NOMO-1 treated with DMSO at 0.1 percent for 48 hours (cell line): Measurements from ENCODE around the gene MPV17.
"Not testable (repeated sequence)": the region's sequence is repeated elsewhere in the genome, so short reads cannot be mapped to it uniquely, and the experiment has no call there.

ENCODE experiments used
- DNase-seq: peaks from one replicate; lab custom pipeline; 2025; ENCODE audit not compliant: unreplicated experiment; lab: John Stamatoyannopoulos, UW

MPV17 gene

GRCh38 chr2:27300606-27301005 is 22.3 kb downstream of the MPV17 start:
- DNase-seq, result not testable (repeated sequence)

- DNase-seq, result no peak
Measured at GRCh38 chr2:27298391-27299080, 24.4 kb downstream of the MPV17 start.

- no peak for DNase-seq
Measured at GRCh38 chr2:27297195-27297594, 25.7 kb downstream of the MPV17 start.

- DNase-seq, result peak; percentile 31
Measured at GRCh38 chr2:27296481-27296880, 26.4 kb downstream of the MPV17 start.

- no peak for DNase-seq
Measured at GRCh38 chr2:27294928-27295327, 28.0 kb downstream of the MPV17 start.

- DNase-seq, result no peak
Measured at GRCh38 chr2:27291865-27292264, 31.0 kb downstream of the MPV17 start.

- DNase-seq, result peak; percentile 13
Measured at GRCh38 chr2:27290549-27290948, 32.3 kb downstream of the MPV17 start.

- DNase-seq, result no peak
Measured at GRCh38 chr2:27288610-27289009, 34.3 kb downstream of the MPV17 start.

GRCh38 chr2:27285481-27285880 is 37.4 kb downstream of the MPV17 start:
- DNase-seq, result no peak

GRCh38 chr2:27284996-27285395 is 37.9 kb downstream of the MPV17 start:
- no peak for DNase-seq

- no peak for DNase-seq
Measured at GRCh38 chr2:27282892-27283291, 40.0 kb downstream of the MPV17 start.

- DNase-seq, result no peak
Measured at GRCh38 chr2:27281855-27282559, 40.9 kb downstream of the MPV17 start, which contains the start of gene TRIM54. Gene TRIM54 (plus strand): TSS chr2:27282429. CDS start chr2:27282732, 303 bp downstream.

- no peak for DNase-seq
Measured at GRCh38 chr2:27281442-27281841, 41.5 kb downstream of the MPV17 start.

- DNase-seq, result no peak
Measured at GRCh38 chr2:27280826-27281225, 42.1 kb downstream of the MPV17 start.

- DNase-seq, result no peak
Measured at GRCh38 chr2:27278010-27278409, 44.9 kb downstream of the MPV17 start.

GRCh38 chr2:27275211-27276150 is 47.4 kb downstream of the MPV17 start, which contains the start of gene DNAJC5G:
Gene DNAJC5G (plus strand): TSS chr2:27275433. CDS start chr2:27276729, 1,296 bp downstream.
- no peak for DNase-seq

- DNase-seq, result not testable (repeated sequence)
Measured at GRCh38 chr2:27272537-27273522, 50.1 kb downstream of the MPV17 start.

- DNase-seq, result no peak
Measured at GRCh38 chr2:27271631-27272340, 51.1 kb downstream of the MPV17 start.

GRCh38 chr2:27270670-27271069 is 52.2 kb downstream of the MPV17 start:
- no peak for DNase-seq
